Endothelial cell of umbilical vein (primary cell): ENCODE data around the gene TOP3A. TPM values are rescaled to one million over a fixed set of nuclear protein-coding genes. Genes with fewer than 3 reads are reported as not detected.

Experiments used
- BruUV-seq: library from RNA; stranded (reverse); fragments of 400-500 nt; replicated peaks from 2 replicates; lab custom pipeline; 2021; lab: Mats Ljungman, UMichigan
- CTCF ChIA-PET: fragments of 300-600, 350-600 bp; sonication (Branson Sonifier 250); formaldehyde crosslinking; loops from one replicate; lab custom pipeline; 2021; ENCODE audit warnings: antibody characterized with exemption, inconsistent platforms; lab: Charles Lee
- POLR2A ChIA-PET: fragments of 300-600, 350-600 bp; sonication (Branson Sonifier 250); formaldehyde crosslinking; loops from one replicate; lab custom pipeline; 2021; ENCODE audit warnings: antibody characterized with exemption, inconsistent platforms; lab: Charles Lee
- DNase-seq: peaks from one replicate; pipeline ENCODE4 v3.0.0-alpha.2; 2011; ENCODE audit warnings: low read depth, low spot score
- FAIRE-seq: peaks from 2 replicates; lab custom pipeline; 2011; peaks lifted over from hg19 to GRCh38; lab: Jason Lieb, UNC
- H2AFZ ChIP-seq: 2 replicates; pipeline ENCODE4 v1.6.0; 2012; ENCODE audit warnings: low read depth, low read length, control low read depth, inconsistent platforms
- H3K27ac ChIP-seq: 2 replicates; pipeline ENCODE4 v1.5.1; 2011; ENCODE audit warnings: low read depth, mild to moderate bottlenecking, control low read depth, low read length, moderate library complexity; ENCODE audit not compliant: insufficient read depth
- H3K27me3 ChIP-seq, 2 experiments: 2 replicates each; pipeline versions ENCODE4 v1.6.0 to v1.6.1; 2011; ENCODE audit warnings: low read length in 2 of 2, mixed read lengths in 1 of 2; ENCODE audit not compliant: control insufficient read depth in 2 of 2, insufficient read depth in 2 of 2
- H3K36me3 ChIP-seq, 2 experiments: 2 replicates in 1 of 2; 3 replicates in 1 of 2; pipeline ENCODE4 v1.5.1; 2011; ENCODE audit warnings: low read length in 2 of 2, mild to moderate bottlenecking in 1 of 2, moderate library complexity in 1 of 2; ENCODE audit not compliant: control insufficient read depth in 2 of 2, insufficient read depth in 2 of 2; ENCODE audit errors: extremely low read depth in 1 of 2
- H3K4me1 ChIP-seq: 3 replicates; pipeline ENCODE4 v1.5.1; 2011; ENCODE audit warnings: mild to moderate bottlenecking, low read length; ENCODE audit not compliant: control insufficient read depth, insufficient read depth; ENCODE audit errors: extremely low read depth
- H3K4me2 ChIP-seq: 2 replicates; pipeline ENCODE4 v1.6.1; 2011; ENCODE audit warnings: low read length, control low read depth, mixed read lengths; ENCODE audit not compliant: insufficient read depth
- H3K4me3 ChIP-seq, 3 experiments: fragments of 200-600 bp in 1 of 3; sonication (generic), shearing (Covaris generic) in 1 of 3; replicated peaks in 1 of 3; 2 replicates each; pipeline ENCODE4 v1.5.1; 2011 to 2016; ENCODE audit warnings: control low read depth in 3 of 3, low read length in 3 of 3, mild to moderate bottlenecking in 2 of 3, inconsistent platforms in 1 of 3, low read depth in 1 of 3, moderate library complexity in 1 of 3; ENCODE audit not compliant: insufficient read depth in 1 of 3
- H3K79me2 ChIP-seq: 2 replicates; pipeline ENCODE4 v1.6.0; 2012; ENCODE audit warnings: low read length, inconsistent platforms; ENCODE audit not compliant: control insufficient read depth, insufficient read depth
- H3K9ac ChIP-seq: replicated peaks from 2 replicates; pipeline ENCODE3; 2011; ENCODE audit warnings: low read length, control low read depth; ENCODE audit not compliant: insufficient read depth; ENCODE audit errors: extremely low read depth
- H3K9me1 ChIP-seq: replicated peaks from 3 replicates; pipeline ENCODE4 v1.6.0; 2011; ENCODE audit warnings: mild to moderate bottlenecking, low read length; ENCODE audit not compliant: control insufficient read depth, insufficient read depth; ENCODE audit errors: extremely low read depth
- H3K9me3 ChIP-seq: replicated peaks from 2 replicates; pipeline ENCODE4 v1.5.1; 2012; ENCODE audit warnings: low read length, inconsistent platforms; ENCODE audit not compliant: control insufficient read depth, insufficient read depth
- H4K20me1 ChIP-seq: replicated peaks from 2 replicates; pipeline ENCODE3; 2011; ENCODE audit warnings: mild to moderate bottlenecking, low read length; ENCODE audit not compliant: control insufficient read depth, insufficient read depth; ENCODE audit errors: extremely low read depth
- CTCF ChIP-seq, 2 donors: IDR thresholded peaks; 1 replicate in 1 of 2; 2 replicates in 1 of 2; pipeline ENCODE4 v1.5.1; 2011; ENCODE audit warnings: low read length in 2 of 2, mild to moderate bottlenecking in 2 of 2, moderate library complexity in 2 of 2, control low read depth in 1 of 2, inconsistent platforms in 1 of 2, low read depth in 1 of 2; ENCODE audit not compliant: insufficient read depth in 1 of 2; ENCODE audit errors: extremely low read depth in 1 of 2
- EZH2 ChIP-seq: IDR thresholded peaks from 2 replicates; pipeline ENCODE4 v1.6.1; 2012; ENCODE audit warnings: borderline replicate concordance, low read depth, mild to moderate bottlenecking, moderate library complexity, low read length, inconsistent platforms; ENCODE audit not compliant: severe bottlenecking
- FOS ChIP-seq: IDR thresholded peaks from 2 replicates; pipeline ENCODE4 v1.6.1; 2011; ENCODE audit warnings: mild to moderate bottlenecking, low read length, moderate library complexity, borderline replicate concordance; ENCODE audit not compliant: insufficient read depth
- GATA2 ChIP-seq: IDR thresholded peaks from 2 replicates; pipeline ENCODE4 v1.7.0; 2011; ENCODE audit warnings: low read depth, mild to moderate bottlenecking, moderate library complexity, mixed read lengths, low read length; ENCODE audit not compliant: insufficient read length, insufficient read depth
- JUN ChIP-seq: IDR thresholded peaks from 2 replicates; pipeline ENCODE4 v1.6.1; 2011; ENCODE audit warnings: borderline replicate concordance, low read depth; ENCODE audit not compliant: insufficient read length, insufficient read depth
- MAX ChIP-seq: IDR thresholded peaks from 2 replicates; pipeline ENCODE4 v1.6.1; 2011; ENCODE audit not compliant: insufficient read depth, insufficient read length
- MYC ChIP-seq: IDR thresholded peaks from one replicate; pipeline ENCODE4 v1.6.1; 2011; ENCODE audit warnings: mild to moderate bottlenecking, low read depth, low read length
- POLR2A ChIP-seq: IDR thresholded peaks from 2 replicates; pipeline ENCODE4 v1.6.1; 2012; ENCODE audit warnings: low read depth, mild to moderate bottlenecking, control low read depth, low read length
- POLR2AphosphoS5 ChIP-seq: IDR thresholded peaks from 2 replicates; pipeline ENCODE4 v1.6.1; 2012; ENCODE audit warnings: low read depth, mild to moderate bottlenecking, control low read depth, low read length, moderate library complexity; ENCODE audit not compliant: insufficient read depth
- dilution Hi-C: fragments of 300-500 bp; cut with MboI; formaldehyde crosslinking; loops from one replicate; pipeline ENCODE4 v1.15.0; 2019; ENCODE audit warnings: low sequenced_read_pairs; ENCODE audit not compliant: extremely low pct_ligation_motif_present
- intact Hi-C: fragments of 100-400 bp; cut with micrococcal nuclease; formaldehyde crosslinking; loops from one replicate; pipeline ENCODE4 v1.10.0; 2022
- polyA plus RNA-seq, 4 experiments: library from polyadenylated mRNA; depleted of rRNA in 3 of 4; stranded (reverse) in 3 of 4; unstranded in 1 of 4; fragments of >200 nt; gene quantifications; 2 replicates each; pipeline versions ENCODE4 v1.2.1 to v1.2.3, GENCODE V29; 2011 to 2012; ENCODE audit warnings: missing spikeins in 1 of 4
- total RNA-seq: library from RNA; stranded (reverse); gene quantifications from 2 replicates; pipeline ENCODE4 v1.2.3, GENCODE V29; 2021

Gene TOP3A
- total and polyA plus RNA-seq, 2 donors (not counting 3 experiments of a cell fraction or from before 2014, with no cell fraction given): 20.4 to 53.1 TPM

- FAIRE-seq (no peak), DNase-seq (no peak)
- H3K4me3 ChIP-seq: no peak overlapping the region
- no peaks in the 10 kb centered on the region for H3K27me3 ChIP-seq
- ChIA-PET POLR2A (no interaction called here), CTCF (no interaction called here)
- BruUV-seq: no TSS peak
- dilution Hi-C loops (no loop called here), intact Hi-C loops (no loop called here)
- H3K9me1 ChIP-seq: no peaks in the 10 kb centered on the region
- no peaks in the 10 kb centered on the region for H4K20me1 ChIP-seq
- H2AFZ ChIP-seq: no peak overlapping the region
- no peak for TF ChIP-seq GATA2
- TF ChIP-seq POLR2AphosphoS5: no peak
- no peak for TF ChIP-seq MYC
- no peak for TF ChIP-seq CTCF (IDR thresholded peaks at IDR 0.05; ENCODE audit: extremely low read depth in 1 of 2, insufficient read depth in 1 of 2, low read depth in 1 of 2, low read length in 2 of 2)
- no peak for TF ChIP-seq EZH2
- no peak for TF ChIP-seq FOS
- TF ChIP-seq POLR2A: no peak
- TF ChIP-seq JUN: no peak
- TF ChIP-seq MAX: no peak
- no peak overlapping the region for H3K9ac ChIP-seq
- no peak overlapping the region for H3K27ac ChIP-seq
- H3K4me2 ChIP-seq: no peak overlapping the region
- no peaks in the 10 kb centered on the region for H3K36me3 ChIP-seq
- H3K79me2 ChIP-seq: peaks cover 8% of the 10 kb centered on the region
- peaks cover 6% of the 10 kb centered on the region for H3K4me1 ChIP-seq
- H3K9me3 ChIP-seq: no peaks in the 10 kb centered on the region
These were observed 45.7 kb upstream of the TOP3A start for GRCh38 chr17:18360518-18360917.
